Inflammatory macrophage (primary cell): ENCODE measurements around the gene VGLL1.

Experiments
- DNase-seq, 2 donors: peaks; one replicate each; pipeline ENCODE4 v3.0.0-alpha.2; 2020 to 2022
- total RNA-seq, 18 experiments: gene quantifications; one replicate each; lab custom pipeline; 2026; ENCODE audit warnings: mixed read lengths in 6 of 18, inconsistent platforms in 2 of 18; lab: John Stamatoyannopoulos, UW

The VGLL1 gene, protein sequence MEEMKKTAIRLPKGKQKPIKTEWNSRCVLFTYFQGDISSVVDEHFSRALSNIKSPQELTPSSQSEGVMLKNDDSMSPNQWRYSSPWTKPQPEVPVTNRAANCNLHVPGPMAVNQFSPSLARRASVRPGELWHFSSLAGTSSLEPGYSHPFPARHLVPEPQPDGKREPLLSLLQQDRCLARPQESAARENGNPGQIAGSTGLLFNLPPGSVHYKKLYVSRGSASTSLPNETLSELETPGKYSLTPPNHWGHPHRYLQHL
- total RNA-seq, result 0 to 0.03 (median 0) reads per million in 18 experiments

DNA sequence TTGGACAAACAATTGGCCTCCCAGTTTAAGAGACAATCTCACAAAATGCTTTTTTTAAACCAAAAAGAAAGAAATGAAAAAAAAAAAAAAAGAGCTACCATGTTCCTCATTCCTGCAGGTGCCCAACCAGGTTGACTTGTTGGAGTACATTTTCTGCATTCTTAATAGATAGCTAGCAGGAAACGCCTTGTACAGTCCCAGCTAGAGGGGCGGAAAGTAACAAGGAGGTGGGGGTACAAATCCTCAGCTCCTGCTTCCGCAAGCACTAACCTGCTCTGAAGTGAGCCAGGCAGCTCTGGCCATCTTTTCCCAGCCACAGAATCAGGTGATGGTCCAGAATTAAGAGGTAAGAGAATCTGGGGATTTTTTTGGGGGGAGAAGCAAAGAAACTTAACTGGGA, at the start of gene VGLL1:
Gene VGLL1 (plus strand): TSS at position 265 of the 400 bp plus-strand sequence. CDS start 3,806 bp downstream, outside the sequence.
- DNase-seq, result no peak

DNA sequence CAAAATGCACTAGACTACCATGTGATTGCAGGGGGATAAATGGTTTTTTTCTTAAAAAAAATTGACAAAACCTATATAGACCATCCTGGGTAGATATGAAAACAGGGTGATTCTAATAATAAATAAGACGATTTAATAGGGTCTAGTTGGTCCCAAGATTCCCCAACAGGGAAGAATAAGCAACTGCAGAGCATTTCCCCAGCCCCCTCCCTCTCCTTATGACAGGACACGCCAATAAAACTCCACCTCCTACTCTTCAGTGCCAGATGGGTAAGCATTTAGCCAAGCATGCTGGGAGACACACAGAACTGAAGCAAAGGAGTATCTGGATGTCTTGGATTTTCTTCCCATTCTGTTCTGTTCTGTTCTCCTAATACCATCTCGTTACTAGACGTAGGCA, 44.4 kb upstream of the VGLL1 start, which contains the start of gene BRS3:
Gene BRS3 (plus strand): TSS at position 301 of the 400 bp plus-strand sequence. CDS start 168 bp downstream, outside the sequence.
- no peak for DNase-seq

DNA sequence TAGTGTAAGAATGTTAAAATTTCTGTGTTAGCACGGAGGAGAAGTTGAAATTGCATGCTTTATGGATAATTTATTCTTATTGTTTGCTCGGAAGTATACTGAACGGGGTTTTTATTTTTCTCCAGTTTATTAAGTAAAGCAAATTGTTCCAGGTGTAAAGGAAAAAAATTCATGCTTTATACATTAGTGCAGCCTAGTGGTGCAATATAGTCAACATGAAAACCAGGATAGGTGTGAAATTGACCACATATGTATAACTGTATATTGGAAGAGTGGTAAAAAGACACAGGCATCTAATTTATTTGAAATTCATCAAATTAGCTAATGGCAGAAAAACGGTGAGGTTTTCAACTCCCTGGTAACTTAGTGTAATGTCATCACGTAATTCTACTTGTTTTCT, 43.3 kb upstream of the VGLL1 start:
- DNase-seq, result no peak

DNA sequence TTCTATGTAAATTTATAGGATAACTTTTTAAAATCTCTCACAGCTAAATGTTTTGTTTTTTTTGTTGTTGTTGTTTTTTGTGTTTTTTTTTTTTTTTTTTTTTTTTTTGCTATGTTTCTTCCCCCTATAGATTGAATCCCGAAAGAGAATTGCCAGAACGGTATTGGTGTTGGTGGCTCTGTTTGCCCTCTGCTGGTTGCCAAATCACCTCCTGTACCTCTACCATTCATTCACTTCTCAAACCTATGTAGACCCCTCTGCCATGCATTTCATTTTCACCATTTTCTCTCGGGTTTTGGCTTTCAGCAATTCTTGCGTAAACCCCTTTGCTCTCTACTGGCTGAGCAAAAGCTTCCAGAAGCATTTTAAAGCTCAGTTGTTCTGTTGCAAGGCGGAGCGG, 40.2 kb upstream of the VGLL1 start:
- DNase-seq, result no peak

DNA sequence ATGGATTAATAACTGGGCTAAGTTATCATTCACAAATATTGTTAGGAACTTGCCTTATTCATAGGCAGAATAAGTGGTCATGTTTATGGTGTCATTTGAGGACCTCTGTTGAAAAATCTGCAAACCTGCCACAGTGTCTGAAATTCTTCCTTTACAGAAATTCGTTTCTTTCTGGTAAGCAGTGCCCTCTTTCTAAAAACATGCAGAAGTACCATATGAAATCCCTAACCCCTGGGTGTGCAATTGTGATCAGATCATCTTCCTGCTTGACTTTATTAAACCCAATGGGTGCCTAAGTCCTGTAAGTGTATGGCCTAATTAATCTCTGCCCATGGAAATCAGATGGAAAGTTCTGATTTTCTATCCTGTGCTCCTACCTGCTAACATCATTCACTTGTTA, 39.0 kb upstream of the VGLL1 start:
- DNase-seq, result no peak

DNA sequence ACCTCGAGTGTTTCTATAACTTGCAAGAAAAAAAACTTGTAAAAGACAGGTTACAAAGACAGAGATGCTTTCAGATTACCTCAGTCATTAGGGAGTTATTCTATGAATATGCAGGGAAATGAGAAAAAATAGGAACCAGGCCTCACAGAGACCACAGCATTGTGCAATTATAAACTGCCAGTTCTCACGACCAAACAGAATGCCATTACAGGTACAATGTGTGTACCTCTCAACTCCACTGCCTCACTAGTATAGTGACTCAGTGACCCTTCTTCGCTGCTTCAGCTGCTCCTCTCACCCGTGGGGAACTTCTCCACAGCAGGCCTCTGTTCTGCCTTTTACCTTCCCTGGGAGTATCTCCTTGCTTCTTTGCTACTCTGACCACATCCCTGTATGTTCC, 37.0 kb upstream of the VGLL1 start:
- DNase-seq, result peak; percentile 7 to 31

DNA sequence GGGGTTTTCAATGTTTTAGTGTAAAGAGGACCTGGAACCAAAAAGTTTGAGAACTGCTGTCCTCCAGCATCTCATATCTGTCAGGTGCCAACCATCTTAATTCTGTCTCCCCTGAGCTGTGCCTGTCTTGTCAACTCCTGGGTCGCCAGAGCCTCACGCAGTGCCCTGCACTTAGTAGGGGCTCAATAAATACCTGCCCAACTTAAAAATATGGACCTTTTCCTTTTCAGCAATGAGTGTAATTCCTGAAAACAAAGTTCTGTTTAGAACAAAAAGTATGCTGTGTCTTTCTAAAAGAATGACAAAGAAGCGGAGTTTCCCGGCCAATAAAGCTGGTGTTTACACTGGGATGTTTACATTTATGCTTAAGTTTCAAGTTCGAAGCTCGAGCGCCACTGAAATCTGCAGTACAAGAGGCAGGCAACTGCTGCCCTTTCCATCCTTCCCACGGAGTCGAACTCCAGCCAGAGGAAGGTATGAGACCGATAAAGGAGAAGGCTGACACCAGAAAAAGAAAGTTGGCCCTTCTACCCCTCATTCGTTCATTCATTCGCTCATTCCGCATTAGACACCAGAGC, 35.7 kb upstream of the VGLL1 start:
- no peak for DNase-seq

DNA sequence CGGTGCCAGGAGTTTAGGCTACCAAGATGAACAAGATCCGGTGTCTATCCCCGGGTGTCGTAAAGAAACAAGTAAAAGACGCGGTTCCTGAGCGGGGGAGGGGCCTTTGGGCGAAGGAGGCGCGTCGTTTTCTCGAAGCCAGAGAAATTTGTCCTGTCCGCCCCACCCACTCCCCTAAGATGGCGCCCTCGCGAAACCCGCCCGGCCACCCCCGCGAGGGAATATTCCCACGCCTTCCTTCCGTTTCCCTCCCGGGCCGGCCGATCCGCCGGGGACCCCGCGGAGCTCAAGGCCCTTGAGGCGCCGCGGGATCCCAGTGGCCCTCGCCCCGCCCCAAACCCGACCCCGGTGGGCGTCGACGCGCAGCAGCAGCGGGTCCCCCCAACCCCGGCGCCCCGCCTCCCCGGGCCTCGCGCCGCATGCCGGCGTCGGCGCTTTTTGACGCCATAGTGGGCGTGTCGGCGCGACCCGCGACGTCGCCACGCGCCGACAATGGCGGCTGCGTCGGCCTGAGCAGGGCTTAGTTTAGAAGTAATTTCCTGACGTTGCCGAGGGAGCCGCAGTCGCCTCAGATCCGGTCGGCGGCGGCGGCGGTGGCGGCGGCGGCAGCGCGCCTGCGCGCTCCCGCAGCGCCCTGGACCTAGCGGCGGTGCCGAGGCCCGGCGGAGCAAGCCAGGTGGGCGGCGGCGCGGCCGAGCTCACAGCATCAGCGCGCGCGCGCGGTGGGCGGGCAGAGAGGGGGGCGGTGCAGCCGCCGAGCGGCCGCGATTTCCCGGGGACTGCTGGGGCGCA, 35.1 kb upstream of the VGLL1 start:
- DNase-seq, result peak; percentile 82 to 85

DNA sequence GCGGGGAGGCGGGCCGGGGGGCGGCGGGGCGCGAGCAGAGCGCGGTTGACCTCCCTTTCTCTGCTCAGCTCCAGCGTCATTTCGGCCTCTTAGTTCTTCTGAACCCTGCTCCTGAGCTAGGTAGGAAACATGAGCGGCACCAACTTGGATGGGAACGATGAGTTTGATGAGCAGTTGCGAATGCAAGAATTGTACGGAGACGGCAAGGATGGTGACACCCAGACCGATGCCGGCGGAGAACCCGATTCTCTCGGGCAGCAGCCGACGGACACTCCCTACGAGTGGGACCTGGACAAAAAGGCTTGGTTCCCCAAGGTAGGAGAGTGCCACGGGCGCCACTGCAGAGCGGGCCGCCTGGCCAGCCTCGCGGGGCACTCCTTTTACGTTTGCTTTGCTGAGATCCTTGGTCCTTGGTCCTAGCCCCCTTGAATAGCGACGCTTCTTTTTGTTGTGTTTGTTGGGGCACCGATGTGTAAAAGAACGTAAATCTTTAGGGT, 34.4 kb upstream of the VGLL1 start, which contains the start of gene HTATSF1:
Gene HTATSF1 (plus strand): TSS at position 37 of the 497 bp plus-strand sequence. CDS start 93 bp downstream, at position 130.
- DNase-seq, result no peak

DNA sequence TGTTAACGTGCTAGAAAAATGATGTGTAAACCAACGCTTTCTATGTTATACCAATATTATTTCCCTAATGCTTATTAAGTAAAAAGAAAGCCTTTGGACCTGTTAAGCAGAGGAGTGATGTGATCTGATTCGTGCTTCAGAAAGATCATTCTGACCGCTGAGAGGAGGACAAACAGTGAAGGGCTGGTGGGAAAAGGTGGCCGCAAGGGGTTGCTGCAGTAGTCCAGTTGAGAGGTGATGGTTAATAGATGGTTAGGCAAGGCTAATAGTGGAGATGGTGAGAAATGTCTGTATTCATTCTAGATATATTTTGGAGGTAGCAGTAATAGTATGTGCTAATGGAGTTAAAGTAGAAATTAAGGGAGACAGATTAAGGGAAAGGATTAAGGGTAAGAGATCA, 12.9 kb upstream of the VGLL1 start:
- DNase-seq, result no peak

DNA sequence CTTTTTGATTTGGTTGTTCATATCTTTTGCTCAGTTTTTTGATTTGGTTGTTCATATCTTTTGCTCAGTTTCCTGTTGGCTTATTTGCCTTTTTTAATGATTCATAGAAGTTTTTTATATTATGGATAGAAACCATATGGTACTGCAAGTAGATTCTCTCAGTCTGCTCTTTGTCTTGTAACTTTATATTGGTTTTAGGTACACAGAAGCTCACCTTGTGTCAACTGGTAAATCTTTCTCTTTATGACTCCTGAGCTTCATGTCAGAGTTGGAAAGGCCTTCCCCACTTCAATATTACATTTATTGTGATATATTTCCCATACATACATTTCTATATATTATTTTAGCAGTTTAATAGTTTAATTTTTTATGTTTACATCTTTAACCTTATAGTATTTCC, 8.2 kb upstream of the VGLL1 start:
- no peak for DNase-seq

DNA sequence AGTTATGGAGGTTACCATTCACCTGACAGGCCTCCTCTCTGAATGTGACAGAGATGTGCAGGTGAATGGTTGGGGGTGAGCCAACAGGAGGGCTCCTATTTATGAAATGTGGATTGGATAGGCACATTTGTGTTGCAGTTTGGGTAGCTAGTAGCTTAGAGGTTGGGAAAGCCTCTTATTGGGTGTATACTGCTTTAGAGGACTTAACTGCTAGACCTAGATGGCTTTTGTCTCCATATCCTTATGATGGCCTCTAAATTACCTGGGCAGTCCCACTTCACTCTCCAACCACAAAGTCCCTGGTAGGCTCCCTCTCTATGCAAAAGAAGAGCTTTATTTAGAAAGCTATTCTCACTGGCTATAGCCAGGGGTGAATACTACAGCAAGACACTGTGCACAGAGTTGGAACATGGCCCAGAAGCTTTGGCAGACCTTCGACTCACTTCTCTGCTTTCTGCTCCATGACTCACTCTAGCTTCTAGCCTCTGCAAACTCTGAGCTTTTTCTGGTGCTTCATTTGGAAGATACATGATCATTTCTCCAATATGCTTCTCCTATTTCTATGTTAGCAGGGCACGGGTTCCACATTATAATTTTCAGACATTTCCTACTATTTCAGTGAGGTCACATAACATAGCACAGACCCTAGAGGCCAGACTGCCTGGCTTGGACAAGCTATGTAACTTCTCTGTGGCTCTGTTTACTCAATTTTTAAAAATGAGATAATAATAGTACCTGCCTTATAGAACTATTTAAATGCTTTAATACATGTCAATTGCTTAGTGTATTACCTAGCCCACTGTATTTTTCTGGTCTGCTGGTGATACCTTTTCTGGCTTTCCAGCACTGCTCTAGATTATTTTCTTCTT, 6.0 kb upstream of the VGLL1 start:
- no peak for DNase-seq

DNA sequence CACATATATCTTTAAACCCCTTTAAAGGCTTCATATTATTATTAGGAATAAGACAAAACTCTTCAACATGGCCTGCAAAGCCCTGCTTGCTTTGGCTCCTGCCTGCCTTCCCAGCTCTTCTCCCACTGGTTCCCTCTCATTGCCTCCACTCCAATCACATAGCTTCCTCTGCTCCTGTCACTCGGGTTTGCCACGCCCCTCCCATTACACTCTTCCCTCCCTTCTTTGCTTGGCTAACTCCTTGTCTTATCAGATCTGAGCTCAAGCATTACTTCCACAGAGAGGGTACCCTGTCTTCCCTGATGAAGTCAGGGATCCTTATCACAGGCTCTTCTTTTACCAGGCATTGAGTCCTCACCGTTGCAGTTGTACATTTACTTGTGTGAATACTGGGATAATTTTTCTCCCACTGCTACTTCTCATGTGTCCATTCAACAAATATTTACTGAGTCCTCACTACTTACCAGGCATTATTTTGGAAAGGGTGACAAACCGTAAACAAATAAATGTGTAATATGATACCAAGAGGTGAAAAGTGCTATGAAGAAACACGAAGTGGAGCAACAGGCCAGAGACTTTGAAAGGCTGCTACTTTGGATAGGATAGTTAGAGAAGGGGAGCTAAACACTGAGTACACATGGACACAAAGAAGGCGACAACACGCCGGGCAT, 3.2 kb upstream of the VGLL1 start:
- DNase-seq, result no peak

DNA sequence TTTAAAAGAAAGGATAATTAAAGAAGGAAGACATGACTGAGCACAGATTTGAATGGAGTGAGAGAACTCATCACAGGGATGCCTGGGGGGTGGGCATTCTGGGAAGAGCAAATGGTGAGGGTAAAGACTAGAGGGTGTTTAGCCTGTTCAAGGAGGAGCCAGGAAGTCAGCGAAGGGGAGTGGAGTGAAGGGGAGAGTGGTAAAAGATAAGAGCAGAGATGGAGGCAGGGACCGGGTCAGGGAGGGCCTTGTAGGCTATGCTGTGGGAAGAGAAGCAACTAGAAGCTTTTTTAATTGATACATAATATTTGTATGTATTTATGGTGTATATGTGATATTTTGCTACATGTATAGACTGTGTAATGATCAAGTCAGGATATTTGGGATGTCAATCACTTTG, 2.2 kb upstream of the VGLL1 start:
- no peak for DNase-seq

DNA sequence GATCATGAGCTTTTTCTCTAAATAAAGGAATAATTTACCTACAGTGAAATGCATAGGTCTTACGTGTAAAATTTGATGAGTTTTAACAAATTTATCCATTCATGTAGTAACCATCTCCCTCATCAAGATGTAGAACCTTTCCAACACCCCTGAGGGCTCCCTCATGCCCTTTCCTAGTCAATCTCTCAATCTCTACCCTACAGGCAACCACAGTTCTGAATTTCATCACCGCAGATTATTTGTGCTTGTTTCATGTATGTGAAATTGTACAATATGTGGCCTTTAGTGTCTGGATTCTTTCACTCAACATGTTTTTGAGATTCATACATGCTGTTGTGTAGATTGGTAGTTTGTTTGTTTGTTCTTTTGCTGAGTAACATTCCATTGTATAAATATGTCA, 2.1 kb downstream of the VGLL1 start:
- DNase-seq, result no peak

DNA sequence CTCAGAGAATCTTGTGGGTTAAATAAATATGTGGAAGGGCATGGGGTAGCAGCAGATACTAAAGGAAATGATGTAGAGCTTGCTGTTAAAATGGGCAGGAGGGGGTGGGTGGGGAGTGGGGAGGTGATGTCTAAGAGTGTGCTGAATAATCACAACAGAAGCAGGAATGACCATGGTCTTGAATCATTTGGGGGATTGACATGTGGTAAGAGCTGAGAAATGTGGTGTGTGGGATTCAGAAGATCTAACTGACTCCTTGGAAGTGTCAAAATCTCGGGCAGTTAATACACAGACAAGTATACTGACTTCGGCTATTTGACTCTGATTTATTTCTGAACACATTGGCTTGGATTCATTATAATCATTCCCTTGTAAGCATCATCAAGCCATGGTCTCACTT, 6.8 kb downstream of the VGLL1 start:
- DNase-seq, result no peak

DNA sequence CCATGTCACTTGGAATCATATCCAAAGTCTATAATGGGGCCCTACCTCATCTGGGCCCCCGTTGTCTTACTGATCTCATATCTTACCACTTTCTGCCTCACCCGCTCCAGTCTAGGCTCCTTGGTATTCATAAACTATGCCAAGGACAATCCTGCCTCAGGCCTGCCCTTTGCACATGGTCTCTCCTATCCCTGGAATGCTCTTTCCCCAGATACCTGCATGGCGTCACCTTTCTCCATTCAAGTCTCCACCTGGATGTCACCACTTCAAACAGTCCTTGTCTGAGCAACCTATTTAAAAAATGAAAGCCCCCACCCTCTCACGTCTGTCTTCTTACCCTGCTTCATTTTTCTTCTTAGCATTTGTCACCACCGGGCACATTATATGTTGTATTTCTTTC, 8.2 kb downstream of the VGLL1 start:
- no peak for DNase-seq

DNA sequence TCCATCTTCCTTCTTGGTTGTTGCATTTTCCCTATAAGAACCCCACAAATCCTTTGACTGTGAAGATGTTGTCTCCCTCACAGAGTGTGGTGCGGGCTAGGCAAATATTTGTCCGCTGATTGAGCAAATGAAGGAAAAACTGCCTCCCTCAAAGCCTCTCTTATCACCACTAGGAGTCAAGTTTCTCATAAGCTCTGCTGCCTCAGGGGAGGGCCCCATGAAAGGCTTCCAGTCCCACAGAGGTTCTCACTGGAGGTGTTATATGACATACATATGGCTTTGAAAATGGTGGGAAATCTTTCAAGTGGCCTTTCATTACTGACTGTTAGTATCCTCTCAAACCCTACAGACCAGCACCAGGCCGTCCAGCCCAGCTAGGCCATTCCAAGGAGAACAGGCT, 9.3 kb downstream of the VGLL1 start:
- no peak for DNase-seq

DNA sequence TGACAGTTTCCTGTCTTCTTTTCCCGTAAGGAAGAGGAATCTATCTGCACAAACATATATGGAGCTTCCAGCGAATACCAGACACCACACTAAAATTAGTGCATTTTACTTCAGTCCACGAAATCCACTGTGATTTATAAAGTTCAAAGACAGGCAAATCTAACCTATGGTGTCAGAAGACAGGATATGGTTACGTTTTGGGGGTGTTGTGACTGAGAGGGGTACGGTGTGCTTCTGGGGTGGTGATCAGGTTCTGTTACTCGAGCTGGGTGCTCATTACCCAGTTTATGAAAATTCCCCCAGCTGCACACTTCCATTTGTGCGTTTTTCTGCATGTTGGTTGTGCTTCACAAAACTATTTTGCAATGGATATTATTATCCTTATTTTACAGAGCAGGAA, 10.3 kb downstream of the VGLL1 start:
- no peak for DNase-seq

DNA sequence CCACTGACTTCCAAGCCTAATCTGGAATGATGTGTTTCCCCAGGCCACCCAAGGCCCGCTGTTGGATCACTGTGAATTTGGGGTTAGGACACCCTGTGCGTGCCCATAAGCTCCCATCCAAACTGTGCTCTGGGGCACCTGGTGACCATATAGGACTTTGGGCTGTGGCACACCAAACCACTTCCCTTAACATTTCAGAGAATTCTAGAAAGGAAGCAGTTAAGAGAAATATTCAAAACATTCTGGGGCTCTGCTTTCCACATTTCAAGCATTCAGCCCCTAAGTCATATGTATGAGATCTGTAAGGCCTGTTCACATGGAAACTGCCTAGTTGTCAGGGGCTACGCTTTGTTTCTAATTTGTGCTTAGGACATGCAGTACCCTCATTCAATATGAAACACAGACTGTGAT, 14.4 kb downstream of the VGLL1 start:
- no peak for DNase-seq

DNA sequence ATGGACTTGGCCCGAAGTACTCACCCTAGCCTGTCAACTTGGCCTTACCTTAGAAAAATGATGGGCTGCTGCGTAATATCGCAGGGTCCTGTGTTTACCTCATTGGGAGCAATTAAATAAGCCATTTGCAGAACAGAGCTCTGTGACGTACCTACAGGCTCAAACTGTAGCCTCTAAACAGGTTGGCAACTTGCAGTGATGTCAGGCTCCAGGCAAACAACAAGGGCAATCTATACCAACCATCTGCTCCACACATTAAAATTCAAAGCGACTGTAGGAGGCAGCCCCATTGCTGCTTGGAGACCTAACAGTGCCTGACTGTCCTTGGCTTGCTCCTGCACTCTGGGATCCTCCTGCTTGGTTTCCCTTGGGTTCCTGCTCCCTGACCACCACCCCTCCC, 17.2 kb downstream of the VGLL1 start:
- no peak for DNase-seq

DNA sequence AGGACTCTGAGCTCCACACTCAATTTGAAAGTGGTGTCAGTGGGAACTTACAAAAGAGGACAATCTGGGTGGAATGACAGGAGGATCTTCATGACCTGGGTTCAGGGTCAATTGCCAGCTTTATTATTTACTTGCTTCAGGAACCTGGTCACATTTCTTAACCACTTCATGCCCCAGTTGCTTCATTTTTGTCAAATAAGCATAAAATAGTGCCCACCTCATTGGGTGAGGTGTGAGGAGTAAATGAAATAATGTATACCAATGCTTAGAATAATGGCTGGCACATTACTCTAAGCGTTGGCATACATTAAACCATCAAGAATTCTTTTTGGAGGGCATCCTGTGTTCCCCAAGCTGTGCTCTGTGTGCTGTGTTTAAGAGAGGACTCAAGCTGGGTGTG, 19.4 kb downstream of the VGLL1 start:
- DNase-seq, result no peak
